Lung (tissue), 12 donors: Measurements from ENCODE around the gene SRRM4. TPM values are rescaled to one million over a fixed set of nuclear protein-coding genes. Genes with fewer than 3 reads are reported as not detected.

Source experiments
- ATAC-seq: fragments of 200-7000 bp; cut with Tn5 transposase; one replicate; pipeline ENCODE4 v1.9.1; 2020; ENCODE audit warnings: moderate number of reproducible peaks; ENCODE audit not compliant: insufficient read depth, low FRiP score
- DNase-seq, 3 donors: peaks; one replicate each; pipeline ENCODE4 v3.0.0-alpha.2; 2013 to 2017
- H3K27ac ChIP-seq, 2 donors: one replicate each; pipeline ENCODE4 v1.5.1; 2013; ENCODE audit warnings: mild to moderate bottlenecking in 2 of 2, moderate library complexity in 2 of 2, control low read depth in 1 of 2, inconsistent platforms in 1 of 2, low read depth in 1 of 2, low read length in 1 of 2
- H3K27me3 ChIP-seq, 3 donors: one replicate each; pipeline ENCODE4 v1.5.1; 2013; ENCODE audit warnings: low read length in 2 of 3; ENCODE audit not compliant: control insufficient read depth in 3 of 3, insufficient read depth in 3 of 3
- H3K36me3 ChIP-seq, 4 donors: one replicate each; pipeline ENCODE4 v1.5.1; 2013; ENCODE audit warnings: low read length in 4 of 4, mild to moderate bottlenecking in 1 of 4, moderate library complexity in 1 of 4; ENCODE audit not compliant: control insufficient read depth in 4 of 4, insufficient read depth in 4 of 4
- H3K4me1 ChIP-seq, 5 donors: one replicate each; pipeline ENCODE4 v1.5.1; 2013; ENCODE audit warnings: low read length in 5 of 5, mild to moderate bottlenecking in 2 of 5, moderate library complexity in 1 of 5; ENCODE audit not compliant: control insufficient read depth in 5 of 5, insufficient read depth in 5 of 5
- H3K4me3 ChIP-seq: one replicate; pipeline ENCODE4 v1.5.1; 2013; ENCODE audit warnings: mild to moderate bottlenecking, control low read depth, moderate library complexity
- H3K9ac ChIP-seq, 2 donors: one replicate each; pipeline ENCODE4 v1.5.1; 2013; ENCODE audit warnings: low read length in 2 of 2, control low read depth in 1 of 2; ENCODE audit not compliant: insufficient read depth in 1 of 2
- H3K9me3 ChIP-seq, 4 donors: one replicate each; pipeline ENCODE4 v1.5.1; 2013; ENCODE audit warnings: low read length in 3 of 4, mild to moderate bottlenecking in 1 of 4, moderate library complexity in 1 of 4; ENCODE audit not compliant: control insufficient read depth in 4 of 4, insufficient read depth in 3 of 4
- WGBS, 2 donors: extraction: QIAGEN DNeasy Blood & Tissue Kit; methylation state at CpG; one replicate each; pipeline ENCODE4 v1.1.7; 2013; 5-methylcytosine and 5-hydroxymethylcytosine counted together
- polyA plus RNA-seq, 2 donors: library from polyadenylated mRNA; stranded (reverse); fragments of 200-250 nt; gene quantifications; one replicate each; pipeline ENCODE4 v1.2.1, GENCODE V29; 2013
- total RNA-seq, 2 donors: library from RNA; depleted of rRNA in 1 of 2; stranded (reverse); fragments of >200 nt in 1 of 2; gene quantifications; one replicate each; pipeline ENCODE4 v1.2.1, GENCODE V29; 2014 to 2021
- TF ChIP-seq, protein P1 (sequence below): IDR thresholded peaks from 2 replicates; pipeline ENCODE4 v1.5.1; 2012; ENCODE audit warnings: mild to moderate bottlenecking; ENCODE audit errors: control extremely low read depth, extremely low read depth
- donor health status: control.
- donor health status: control.
- donor health status: Bipolar disorder and iron deficiency.
- donor health status: healthy.
- donor health status: DM: yes; HTN: yes; CAD: no.

The SRRM4 gene
- total and polyA plus RNA-seq, 4 donors = 0.01 to 0.20 (median 0.03) TPM

DNA sequence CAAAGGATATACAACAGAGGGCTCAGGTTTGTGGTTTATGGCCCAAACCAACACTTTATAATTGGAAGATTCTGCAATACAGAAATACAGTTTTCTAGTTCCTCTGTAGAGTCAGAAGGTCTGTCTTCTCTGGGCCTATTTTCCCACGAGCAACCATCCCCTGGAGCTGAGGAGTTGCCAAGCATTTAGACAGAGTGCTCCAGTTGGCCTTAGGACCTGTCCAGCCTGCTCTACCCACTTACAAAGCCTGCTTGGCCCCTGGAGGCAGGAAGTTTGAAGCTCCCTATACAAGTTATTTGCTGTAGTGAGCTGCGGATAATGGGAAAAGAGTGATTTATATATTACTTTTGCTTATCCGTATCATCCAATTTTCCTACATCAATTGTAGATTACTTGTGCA, 136.6 kb downstream of the SRRM4 start:
- no peak for ATAC-seq
- WGBS, 2 donors = 65 to 78% methylated on average over 3 of the region's 3 CpGs
- peaks cover 0 to 5% (median 0%) of the 10 kb centered on the region in 5 donors for H3K4me1 ChIP-seq
- no peaks in the 10 kb centered on the region for H3K9me3 ChIP-seq
- H3K27me3 ChIP-seq = no peaks in the 10 kb centered on the region
- no peak overlapping the region for H3K9ac ChIP-seq
- H3K36me3 ChIP-seq = no peaks in the 10 kb centered on the region
- TF ChIP-seq, protein P1, sequence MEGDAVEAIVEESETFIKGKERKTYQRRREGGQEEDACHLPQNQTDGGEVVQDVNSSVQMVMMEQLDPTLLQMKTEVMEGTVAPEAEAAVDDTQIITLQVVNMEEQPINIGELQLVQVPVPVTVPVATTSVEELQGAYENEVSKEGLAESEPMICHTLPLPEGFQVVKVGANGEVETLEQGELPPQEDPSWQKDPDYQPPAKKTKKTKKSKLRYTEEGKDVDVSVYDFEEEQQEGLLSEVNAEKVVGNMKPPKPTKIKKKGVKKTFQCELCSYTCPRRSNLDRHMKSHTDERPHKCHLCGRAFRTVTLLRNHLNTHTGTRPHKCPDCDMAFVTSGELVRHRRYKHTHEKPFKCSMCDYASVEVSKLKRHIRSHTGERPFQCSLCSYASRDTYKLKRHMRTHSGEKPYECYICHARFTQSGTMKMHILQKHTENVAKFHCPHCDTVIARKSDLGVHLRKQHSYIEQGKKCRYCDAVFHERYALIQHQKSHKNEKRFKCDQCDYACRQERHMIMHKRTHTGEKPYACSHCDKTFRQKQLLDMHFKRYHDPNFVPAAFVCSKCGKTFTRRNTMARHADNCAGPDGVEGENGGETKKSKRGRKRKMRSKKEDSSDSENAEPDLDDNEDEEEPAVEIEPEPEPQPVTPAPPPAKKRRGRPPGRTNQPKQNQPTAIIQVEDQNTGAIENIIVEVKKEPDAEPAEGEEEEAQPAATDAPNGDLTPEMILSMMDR = no peak
- no peak overlapping the region for H3K27ac ChIP-seq
- H3K4me3 ChIP-seq = no peak overlapping the region
- no peak for DNase-seq

DNA sequence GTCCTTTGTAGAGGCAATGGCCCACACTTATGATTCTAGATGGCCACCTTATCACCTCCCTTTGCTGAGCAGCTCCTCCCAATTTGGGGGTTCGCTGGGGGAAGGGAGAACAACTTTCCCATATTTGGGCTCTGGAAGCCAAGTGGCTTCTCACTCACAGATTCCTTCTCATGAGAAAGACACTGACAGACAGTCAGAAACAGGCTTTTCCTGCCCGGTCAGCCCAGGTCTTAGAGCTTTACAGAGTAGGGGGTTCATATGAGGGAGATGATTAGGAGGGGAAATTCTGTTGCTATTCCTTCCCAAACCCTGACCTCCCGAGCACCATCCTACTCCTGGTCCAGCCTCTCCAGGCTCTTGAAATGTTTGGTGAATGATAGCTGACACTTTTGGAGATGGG, 137.3 kb downstream of the SRRM4 start:
- TF ChIP-seq, protein P1 = no peak
- 68 to 70% methylated on average over 3 of the region's 3 CpGs for WGBS, 2 donors

DNA sequence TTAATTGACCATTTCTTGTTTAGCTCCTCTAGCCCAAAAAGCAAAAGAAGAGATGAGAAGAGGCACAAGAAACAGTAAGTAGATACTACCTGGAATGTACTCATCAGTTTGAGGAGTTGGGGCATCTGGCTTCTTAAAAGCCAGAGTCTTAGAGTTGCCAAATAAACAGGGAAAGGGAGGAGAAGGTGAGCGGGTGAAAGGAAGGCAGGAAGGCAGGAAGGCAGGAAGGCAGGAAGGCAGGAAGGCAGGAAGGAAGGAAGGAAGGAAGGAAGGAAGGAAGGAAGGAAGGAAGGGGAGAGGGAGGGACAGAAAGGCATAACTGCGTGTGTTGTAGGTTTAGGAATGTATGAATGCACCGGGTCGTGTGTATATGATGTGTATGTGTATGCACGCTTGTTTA, 140.7 kb downstream of the SRRM4 start:
- no peak for ATAC-seq
- H3K4me3 ChIP-seq = no peak overlapping the region
- H3K27ac ChIP-seq = no peak overlapping the region
- WGBS, 2 donors = 55 to 60% methylated on average over 5 of the region's 5 CpGs
- H3K4me1 ChIP-seq = peaks cover 0 to 2% (median 0%) of the 10 kb centered on the region in 5 donors
- no peaks in the 10 kb centered on the region for H3K9me3 ChIP-seq
- TF ChIP-seq, protein P1 = no peak
- no peak for DNase-seq
- no peaks in the 10 kb centered on the region for H3K36me3 ChIP-seq
- no peaks in the 10 kb centered on the region for H3K27me3 ChIP-seq
- H3K9ac ChIP-seq = no peak overlapping the region

More for the DNA sequence above, 137.3 kb downstream of the SRRM4 start:
- Histone ChIP-seq H3K36me3 (no peaks in the 10 kb centered on the region), H3K9ac (no peak overlapping the region), H3K9me3 (no peaks in the 10 kb centered on the region), H3K27ac (no peak overlapping the region), H3K4me1 (peaks cover 0 to 5% (median 0%) of the 10 kb centered on the region in 5 donors), H3K27me3 (no peaks in the 10 kb centered on the region), H3K4me3 (no peak overlapping the region)
- DNase-seq (no peak), ATAC-seq (no peak)

DNA sequence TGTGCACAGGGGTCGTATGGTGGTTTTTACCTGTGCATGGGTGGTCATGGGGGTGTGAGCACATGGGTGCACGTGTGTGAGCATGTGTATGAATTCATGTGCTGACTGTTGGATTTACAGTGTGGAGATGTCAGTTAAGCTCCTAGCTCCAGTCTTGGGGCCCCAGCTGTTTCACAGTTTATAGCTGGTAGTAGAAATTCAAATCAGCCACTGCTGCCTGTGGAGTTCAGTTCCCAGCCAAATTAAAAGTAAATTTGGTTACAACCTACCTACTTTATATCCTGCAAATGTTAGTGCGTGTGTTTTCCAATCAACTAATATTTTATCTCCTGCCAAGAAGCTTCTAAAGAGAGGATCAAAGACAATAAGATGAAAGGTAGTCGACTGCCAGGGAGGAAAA, 141.4 kb downstream of the SRRM4 start:
- no peaks in the 10 kb centered on the region for H3K36me3 ChIP-seq
- no peak for ATAC-seq
- TF ChIP-seq, protein P1 = no peak
- no peaks in the 10 kb centered on the region for H3K9me3 ChIP-seq
- no peak for DNase-seq
- H3K27ac ChIP-seq = no peak overlapping the region
- no peak overlapping the region for H3K4me3 ChIP-seq
- WGBS, 2 donors = 71 to 81% methylated on average over 4 of the region's 4 CpGs
- H3K4me1 ChIP-seq = peaks cover 0 to 2% (median 0%) of the 10 kb centered on the region in 5 donors
- H3K27me3 ChIP-seq = no peaks in the 10 kb centered on the region
- no peak overlapping the region for H3K9ac ChIP-seq
